Activated CD4-positive, alpha-beta T cell treated with anti-CD3 and anti-CD28 coated beads for 1 hour (primary cell): Measurements from ENCODE around the gene ANKRD11.
"Not testable (repeated sequence)": the region's sequence is repeated elsewhere in the genome, so short reads cannot be mapped to it uniquely, and the experiment has no call there.

Source experiments
- DNase-seq: peaks from one replicate; pipeline ENCODE4 v3.0.0-alpha.2; 2020

Gene ANKRD11

GRCh38 chr16:89476811-89477261 is 13.5 kb downstream of the ANKRD11 start:
- no peak for DNase-seq

- no peak for DNase-seq
Observed at GRCh38 chr16:89476379-89476778, 14.0 kb downstream of the ANKRD11 start.

- DNase-seq, result no peak
Observed at GRCh38 chr16:89475144-89475543, 15.2 kb downstream of the ANKRD11 start.

GRCh38 chr16:89473791-89474414 is 16.5 kb downstream of the ANKRD11 start:
- DNase-seq, result no peak

GRCh38 chr16:89473136-89473712 is 17.1 kb downstream of the ANKRD11 start:
- no peak for DNase-seq

- no peak for DNase-seq
Observed at GRCh38 chr16:89472711-89473075, 17.7 kb downstream of the ANKRD11 start.

- DNase-seq, result no peak
Observed at GRCh38 chr16:89467382-89467781, 23.0 kb downstream of the ANKRD11 start.

- no peak for DNase-seq
Observed at GRCh38 chr16:89466920-89467319, 23.4 kb downstream of the ANKRD11 start.

GRCh38 chr16:89463312-89463711 is 27.0 kb downstream of the ANKRD11 start:
- not testable (repeated sequence) for DNase-seq

GRCh38 chr16:89462639-89463038 is 27.7 kb downstream of the ANKRD11 start:
- not testable (repeated sequence) for DNase-seq

GRCh38 chr16:89461890-89462289 is 28.5 kb downstream of the ANKRD11 start:
- not testable (repeated sequence) for DNase-seq

GRCh38 chr16:89460556-89460955 is 29.8 kb downstream of the ANKRD11 start:
- DNase-seq, result no peak

- DNase-seq, result no peak
Observed at GRCh38 chr16:89458967-89459366, 31.4 kb downstream of the ANKRD11 start.

- no peak for DNase-seq
Observed at GRCh38 chr16:89458551-89458950, 31.8 kb downstream of the ANKRD11 start.

- no peak for DNase-seq
Observed at GRCh38 chr16:89456419-89456959, 33.9 kb downstream of the ANKRD11 start.

GRCh38 chr16:89455692-89456091 is 34.7 kb downstream of the ANKRD11 start:
- no peak for DNase-seq

- DNase-seq, result no peak
Observed at GRCh38 chr16:89455178-89455577, 35.2 kb downstream of the ANKRD11 start.

GRCh38 chr16:89454378-89455125 is 35.8 kb downstream of the ANKRD11 start:
- DNase-seq, result not testable (repeated sequence)

GRCh38 chr16:89453501-89454321 is 36.6 kb downstream of the ANKRD11 start:
- DNase-seq, result no peak

GRCh38 chr16:89452925-89453324 is 37.4 kb downstream of the ANKRD11 start:
- DNase-seq, result no peak

GRCh38 chr16:89452241-89452640 is 38.1 kb downstream of the ANKRD11 start:
- DNase-seq, result no peak

GRCh38 chr16:89450537-89450936 is 39.8 kb downstream of the ANKRD11 start:
- DNase-seq, result no peak
